Measurements from ENCODE around the gene XPOT.

GRCh38 chr12:64385468-64385867 is 18.7 kb upstream of the XPOT start:
- TF ChIP-seq CTCF (IDR thresholded peaks at IDR 0.05; ENCODE audit: low read length) (no peak), EZH2 (IDR thresholded peaks at IDR 0.05; ENCODE audit: borderline replicate concordance, low read length) (no peak)

Measured in OCI-LY1 (cell line).